Ectodermal cell (in vitro differentiated cells): ENCODE results near the gene INSIG1.

Source experiments
- H3K27ac ChIP-seq: 2 replicates; pipeline ENCODE4 v1.7.0; 2013; ENCODE audit warnings: mild to moderate bottlenecking, low read depth, low read length; ENCODE audit not compliant: insufficient read depth, poor library complexity, severe bottlenecking
- H3K27me3 ChIP-seq: 2 replicates; pipeline ENCODE4 v1.7.0; 2013; ENCODE audit warnings: mild to moderate bottlenecking, low read length; ENCODE audit not compliant: insufficient read depth, control insufficient read depth, poor library complexity, severe bottlenecking
- H3K36me3 ChIP-seq: one replicate; pipeline ENCODE4 v1.7.0; 2013; ENCODE audit warnings: low read length; ENCODE audit not compliant: control insufficient read depth, insufficient read depth
- H3K4me1 ChIP-seq: one replicate; pipeline ENCODE4 v1.7.0; 2013; ENCODE audit warnings: low read length; ENCODE audit not compliant: control insufficient read depth, insufficient read depth
- H3K4me3 ChIP-seq: 2 replicates; pipeline ENCODE4 v1.7.0; 2013; ENCODE audit warnings: low read depth, low read length, control low read depth; ENCODE audit not compliant: insufficient read depth
- H3K9me3 ChIP-seq: 2 replicates; pipeline ENCODE4 v1.7.0; 2013; ENCODE audit warnings: mild to moderate bottlenecking, low read length, moderate library complexity; ENCODE audit not compliant: control insufficient read depth
- WGBS, 2 experiments: methylation state at CpG; one replicate each; pipeline ENCODE4 v1.1.7; 2013; ENCODE audit warnings: missing lambda C conversion rate in 2 of 2; 5-methylcytosine and 5-hydroxymethylcytosine counted together

Gene INSIG1

DNA sequence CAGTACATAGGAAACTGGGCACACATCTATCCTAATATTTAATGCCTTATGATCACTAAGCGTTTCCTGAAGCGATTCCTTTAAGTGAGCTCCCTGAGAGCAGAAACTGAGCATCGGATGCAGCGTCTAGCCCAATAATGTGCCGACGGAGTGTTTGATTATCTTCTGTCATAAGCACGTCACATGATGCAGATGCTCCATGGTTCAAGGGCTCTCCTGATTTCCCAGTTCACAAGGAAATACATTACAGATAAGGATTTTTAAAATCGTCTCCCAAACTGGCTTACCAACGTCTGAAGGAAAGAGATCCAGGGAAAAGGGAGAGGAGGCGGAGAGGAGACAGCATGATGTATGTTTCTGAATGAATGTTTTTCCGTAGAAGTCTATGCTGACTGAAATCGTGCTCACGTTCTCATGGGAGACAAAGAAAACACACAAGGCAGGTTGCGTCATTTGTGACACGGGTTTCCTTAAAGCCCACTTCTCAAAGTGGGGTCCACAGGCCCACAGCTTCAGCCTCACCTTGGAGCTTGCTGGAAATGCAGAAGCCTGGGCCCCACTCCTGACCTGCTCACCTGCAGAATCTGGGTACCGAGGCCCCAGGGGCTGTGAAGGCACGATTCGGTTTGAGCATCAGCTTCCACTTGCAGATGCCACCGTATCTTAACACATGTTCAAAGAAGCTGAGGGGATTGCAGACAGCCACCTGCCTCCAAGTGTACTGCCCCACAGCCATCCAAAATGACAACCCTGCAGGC is 21.5 kb upstream of the INSIG1 start:
- Histone ChIP-seq H3K27me3 (no peaks in the 10 kb centered on the region), H3K9me3 (no peaks in the 10 kb centered on the region), H3K36me3 (no peaks in the 10 kb centered on the region), H3K4me3 (no peak overlapping the region), H3K27ac (no peak overlapping the region), H3K4me1 (peaks cover 4% of the 10 kb centered on the region)
- 93 to 96% methylated on average over 19 of the region's 19 CpGs for WGBS, 2 experiments

DNA sequence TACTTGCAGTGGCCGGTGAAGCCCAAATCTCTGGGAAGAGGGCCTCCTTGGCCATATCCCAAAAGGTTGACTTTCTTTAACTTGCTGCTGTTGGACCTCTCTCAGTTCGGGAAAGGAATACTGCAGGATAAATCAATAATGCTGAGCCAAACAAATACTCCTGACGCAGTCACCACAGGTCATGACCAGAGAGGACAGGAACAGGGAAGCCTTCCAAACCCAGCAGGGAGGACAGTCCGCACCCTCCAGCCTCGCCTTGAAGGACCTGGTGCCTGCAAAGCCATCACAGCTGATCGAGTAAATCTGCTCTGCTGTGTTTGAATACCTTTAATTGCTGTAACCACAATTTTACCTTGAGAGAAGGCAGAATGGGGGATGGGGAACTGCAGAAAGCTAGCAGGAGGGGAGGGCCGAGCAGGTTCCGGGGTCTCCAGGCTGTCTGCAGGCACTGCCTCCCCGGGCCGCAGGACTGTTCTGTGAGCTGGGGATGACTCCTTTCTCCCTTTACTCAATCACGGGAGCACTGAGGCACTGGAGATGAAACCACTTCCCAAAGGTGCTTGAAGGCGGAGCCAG is 20.8 kb upstream of the INSIG1 start:
- Histone ChIP-seq H3K27me3 (no peaks in the 10 kb centered on the region), H3K27ac (no peak overlapping the region), H3K4me3 (no peak overlapping the region), H3K4me1 (peaks cover 4% of the 10 kb centered on the region), H3K9me3 (no peaks in the 10 kb centered on the region), H3K36me3 (no peaks in the 10 kb centered on the region)
- WGBS, 2 experiments = 86 to 89% methylated on average over 12 of the region's 12 CpGs

GRCh38 chr7:155277385-155277994 is 20.2 kb upstream of the INSIG1 start:
- H3K4me3 ChIP-seq = no peak overlapping the region
- H3K9me3 ChIP-seq = no peaks in the 10 kb centered on the region
- H3K4me1 ChIP-seq = peaks cover 4% of the 10 kb centered on the region
- H3K27me3 ChIP-seq = no peaks in the 10 kb centered on the region
- H3K27ac ChIP-seq = no peak overlapping the region
- WGBS, 2 experiments = 93 to 95% methylated on average over 10 of the region's 10 CpGs
- H3K36me3 ChIP-seq = no peaks in the 10 kb centered on the region

DNA sequence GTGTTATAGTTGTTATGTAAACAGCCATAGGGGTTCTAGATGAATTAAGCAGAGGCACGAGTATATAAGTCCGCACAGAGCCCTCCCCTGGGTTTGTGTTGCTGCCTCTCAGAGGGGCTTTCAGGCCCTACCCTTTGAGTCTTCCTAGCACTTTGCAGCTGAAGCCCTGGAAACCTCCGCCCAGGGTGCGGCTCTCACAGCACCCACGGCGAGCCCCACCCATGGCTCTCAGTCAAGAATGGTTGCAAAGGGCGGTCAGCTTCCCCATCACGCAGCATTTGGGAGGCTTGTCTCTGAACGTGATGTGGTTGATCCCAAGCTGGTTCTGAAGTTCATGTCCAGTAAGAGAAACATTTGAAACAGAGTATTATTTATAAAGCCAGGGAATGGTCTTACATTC is 18.8 kb upstream of the INSIG1 start:
- WGBS, 2 experiments = 93 to 95% methylated on average over 9 of the region's 9 CpGs
- H3K27ac ChIP-seq = no peak overlapping the region
- H3K4me1 ChIP-seq = peaks cover 4% of the 10 kb centered on the region
- no peak overlapping the region for H3K4me3 ChIP-seq
- H3K9me3 ChIP-seq = no peaks in the 10 kb centered on the region
- H3K36me3 ChIP-seq = no peaks in the 10 kb centered on the region
- no peaks in the 10 kb centered on the region for H3K27me3 ChIP-seq

- 93 to 95% methylated on average over 14 of the region's 14 CpGs for WGBS, 2 experiments
- Histone ChIP-seq H3K9me3 (no peaks in the 10 kb centered on the region), H3K4me3 (no peak overlapping the region), H3K36me3 (no peaks in the 10 kb centered on the region), H3K4me1 (peaks cover 4% of the 10 kb centered on the region), H3K27ac (no peak overlapping the region), H3K27me3 (no peaks in the 10 kb centered on the region)
Observed at GRCh38 chr7:155279787-155280445, 17.8 kb upstream of the INSIG1 start.

DNA sequence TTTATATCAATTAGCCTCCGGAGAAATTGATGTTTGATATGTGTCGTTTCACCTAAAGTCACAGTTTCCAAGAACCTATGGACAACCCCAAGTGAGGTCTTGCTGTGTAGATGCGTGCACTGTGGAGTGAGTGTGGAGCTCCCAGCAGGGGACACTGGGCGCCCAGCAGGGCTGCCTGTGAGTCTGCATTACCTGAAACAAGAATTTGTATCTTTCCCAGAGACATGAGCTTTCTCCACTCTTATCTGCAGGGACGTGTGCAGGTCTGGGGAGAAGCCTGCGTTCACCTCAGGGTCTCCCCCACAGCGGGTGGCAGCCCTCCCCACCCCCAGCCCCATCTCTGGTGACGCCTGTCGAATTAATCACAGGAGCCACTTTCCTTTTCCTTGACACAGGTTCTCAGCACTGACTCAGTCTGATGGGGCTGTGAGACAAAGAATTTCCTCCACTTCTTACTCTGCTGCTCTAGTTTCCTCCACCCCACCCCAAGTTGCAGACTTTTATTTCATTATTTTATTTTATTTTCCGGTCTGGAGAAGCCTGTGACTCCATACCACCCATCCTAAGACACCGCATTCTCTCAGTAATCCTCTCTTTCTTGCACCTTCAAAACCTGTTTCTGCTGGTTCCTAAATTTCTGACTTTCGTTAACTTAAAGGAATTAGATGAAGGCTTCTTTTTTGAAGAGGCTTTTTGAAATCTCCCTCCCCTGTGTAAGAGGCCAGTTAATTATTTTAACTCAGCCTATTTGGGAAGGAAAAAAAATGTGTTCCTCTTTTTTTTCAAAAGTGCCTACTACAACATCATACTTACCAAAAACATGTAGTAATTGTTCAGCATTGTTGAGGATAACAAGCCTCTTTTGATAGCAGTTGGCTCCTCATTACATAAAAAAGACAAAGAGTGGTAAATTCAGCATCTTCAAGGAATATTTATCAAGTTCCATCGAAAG is 17.0 kb upstream of the INSIG1 start:
- no peak overlapping the region for H3K4me3 ChIP-seq
- no peaks in the 10 kb centered on the region for H3K36me3 ChIP-seq
- no peak overlapping the region for H3K27ac ChIP-seq
- H3K9me3 ChIP-seq = no peaks in the 10 kb centered on the region
- H3K27me3 ChIP-seq = no peaks in the 10 kb centered on the region
- WGBS, 2 experiments = 85 to 89% methylated on average over 12 to 13 of the region's 13 CpGs
- H3K4me1 ChIP-seq = peaks cover 4% of the 10 kb centered on the region

- no peaks in the 10 kb centered on the region for H3K36me3 ChIP-seq
- H3K9me3 ChIP-seq = no peaks in the 10 kb centered on the region
- H3K27me3 ChIP-seq = no peaks in the 10 kb centered on the region
- H3K27ac ChIP-seq = no peak overlapping the region
- WGBS, 2 experiments = 93 to 96% methylated on average over 9 of the region's 9 CpGs
- peaks cover 4% of the 10 kb centered on the region for H3K4me1 ChIP-seq
- H3K4me3 ChIP-seq = no peak overlapping the region
Observed at GRCh38 chr7:155281398-155281969, 16.2 kb upstream of the INSIG1 start.

DNA sequence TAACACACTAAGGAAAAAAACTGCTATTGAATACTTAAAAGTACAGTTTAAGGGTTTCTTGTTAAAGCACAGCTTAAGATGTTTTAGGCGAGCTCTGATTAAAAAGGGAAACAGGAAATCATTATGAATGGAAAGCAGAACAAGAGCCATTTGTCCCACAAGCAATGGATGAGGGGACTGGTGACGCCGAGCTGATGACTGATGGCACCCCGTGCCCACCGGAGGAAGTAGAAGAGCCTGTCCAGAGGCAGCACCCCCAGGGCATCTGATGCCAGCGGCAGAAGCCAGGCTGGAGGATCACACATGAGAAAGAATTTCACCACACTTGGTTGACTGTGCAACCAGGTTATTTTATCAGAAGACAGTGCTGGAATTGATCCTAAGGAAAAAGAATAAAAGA is 15.0 kb upstream of the INSIG1 start:
- H3K27me3 ChIP-seq = no peaks in the 10 kb centered on the region
- peaks cover 4% of the 10 kb centered on the region for H3K4me1 ChIP-seq
- H3K9me3 ChIP-seq = no peaks in the 10 kb centered on the region
- no peak overlapping the region for H3K27ac ChIP-seq
- WGBS, 2 experiments = 91% methylated on average over 6 of the region's 6 CpGs
- no peaks in the 10 kb centered on the region for H3K36me3 ChIP-seq
- no peak overlapping the region for H3K4me3 ChIP-seq

DNA sequence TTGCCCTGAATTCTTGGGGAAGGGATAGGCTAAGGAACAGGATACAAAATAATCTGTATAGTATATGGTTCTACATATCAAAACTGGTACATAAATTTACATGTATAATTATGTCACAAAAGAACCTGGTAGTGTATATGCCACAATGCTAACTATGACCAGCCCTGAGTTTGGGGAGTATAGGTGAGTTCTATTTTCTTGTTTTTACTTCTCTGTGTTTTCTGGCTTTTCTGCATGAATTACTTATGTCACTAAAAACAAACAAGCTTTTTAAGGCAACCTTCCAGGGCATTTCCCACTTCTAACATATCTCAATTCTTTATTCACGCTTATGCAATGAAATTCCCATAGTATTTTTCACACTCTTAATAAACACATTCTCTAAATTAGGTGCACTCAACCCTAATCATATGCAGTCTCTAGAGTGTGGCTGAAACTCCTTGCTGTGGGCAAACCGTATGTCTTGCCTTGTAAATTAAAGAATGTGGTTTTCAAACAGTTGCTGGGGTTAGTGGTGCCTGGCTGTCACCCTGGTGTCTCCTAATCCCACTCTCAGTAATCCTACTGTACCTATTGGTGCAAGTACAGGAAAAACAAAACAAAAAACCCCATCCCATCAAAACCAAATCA is 14.0 kb upstream of the INSIG1 start:
- H3K27me3 ChIP-seq = no peaks in the 10 kb centered on the region
- no peaks in the 10 kb centered on the region for H3K9me3 ChIP-seq
- no peak overlapping the region for H3K27ac ChIP-seq
- WGBS, 2 experiments = 87 to 89% methylated on average over 2 of the region's 2 CpGs
- no peaks in the 10 kb centered on the region for H3K36me3 ChIP-seq
- no peak overlapping the region for H3K4me3 ChIP-seq
- peaks cover 4% of the 10 kb centered on the region for H3K4me1 ChIP-seq
